ENCODE results near the gene ALDOB.

DNA sequence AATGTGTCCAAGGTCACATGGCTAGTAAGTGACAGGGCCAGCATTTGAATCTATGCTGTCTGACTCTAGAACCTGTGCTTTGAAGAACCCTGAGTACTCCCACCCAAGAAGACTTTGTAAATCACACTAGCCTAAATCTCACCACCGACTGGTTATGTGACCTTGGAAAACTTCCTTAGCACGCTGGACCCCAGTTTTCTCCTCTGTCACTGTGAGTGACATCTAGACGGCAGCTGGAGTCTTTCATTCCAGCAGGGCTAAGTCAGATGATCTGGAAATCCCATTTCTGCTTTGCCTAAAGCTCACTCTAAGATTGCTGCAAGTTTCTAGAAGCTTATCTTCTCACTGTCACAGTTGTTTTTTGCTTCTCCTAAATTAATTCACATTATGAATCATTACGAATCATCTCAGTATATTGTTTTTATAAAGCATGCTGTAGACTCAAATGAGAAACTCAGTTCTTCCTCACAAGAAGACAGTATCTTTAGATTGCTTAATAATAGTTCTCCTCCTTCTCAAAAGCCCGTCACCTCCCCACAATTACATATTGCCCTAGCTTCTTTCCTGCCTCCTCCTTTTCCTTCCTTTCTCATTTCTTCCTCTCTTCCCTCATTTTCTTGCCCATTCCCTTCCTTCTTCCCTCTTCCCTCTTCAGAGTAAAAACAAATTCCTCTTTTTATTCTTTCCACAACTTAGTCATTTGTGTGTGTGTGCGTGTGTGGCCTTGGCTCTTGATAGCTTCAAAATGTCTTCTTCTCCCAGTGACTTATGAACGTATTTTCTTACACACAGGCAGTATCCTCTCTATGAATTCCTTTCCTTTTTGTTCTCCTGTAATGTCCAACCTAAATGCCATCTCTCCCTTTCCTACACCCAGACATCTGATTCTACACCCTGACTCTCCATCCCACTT is 16.8 kb downstream of the ALDOB start:
- TF ChIP-seq, protein P1, sequence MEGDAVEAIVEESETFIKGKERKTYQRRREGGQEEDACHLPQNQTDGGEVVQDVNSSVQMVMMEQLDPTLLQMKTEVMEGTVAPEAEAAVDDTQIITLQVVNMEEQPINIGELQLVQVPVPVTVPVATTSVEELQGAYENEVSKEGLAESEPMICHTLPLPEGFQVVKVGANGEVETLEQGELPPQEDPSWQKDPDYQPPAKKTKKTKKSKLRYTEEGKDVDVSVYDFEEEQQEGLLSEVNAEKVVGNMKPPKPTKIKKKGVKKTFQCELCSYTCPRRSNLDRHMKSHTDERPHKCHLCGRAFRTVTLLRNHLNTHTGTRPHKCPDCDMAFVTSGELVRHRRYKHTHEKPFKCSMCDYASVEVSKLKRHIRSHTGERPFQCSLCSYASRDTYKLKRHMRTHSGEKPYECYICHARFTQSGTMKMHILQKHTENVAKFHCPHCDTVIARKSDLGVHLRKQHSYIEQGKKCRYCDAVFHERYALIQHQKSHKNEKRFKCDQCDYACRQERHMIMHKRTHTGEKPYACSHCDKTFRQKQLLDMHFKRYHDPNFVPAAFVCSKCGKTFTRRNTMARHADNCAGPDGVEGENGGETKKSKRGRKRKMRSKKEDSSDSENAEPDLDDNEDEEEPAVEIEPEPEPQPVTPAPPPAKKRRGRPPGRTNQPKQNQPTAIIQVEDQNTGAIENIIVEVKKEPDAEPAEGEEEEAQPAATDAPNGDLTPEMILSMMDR (IDR thresholded peaks at IDR 0.05), result no peak
- TF ChIP-seq EP300 (IDR thresholded peaks at IDR 0.05) (no peak), POLR2A (IDR thresholded peaks at IDR 0.05) (no peak), POLR2AphosphoS5 (IDR thresholded peaks at IDR 0.05) (no peak)
